Spleen (tissue), 13 donors: ENCODE data around the gene ACCSL. TPM values are rescaled to one million over a fixed set of nuclear protein-coding genes. Genes with fewer than 3 reads are reported as not detected.

Experiments used
- DNase-seq: peaks from one replicate; pipeline ENCODE4 v3.0.0-alpha.2; 2020
- H3K27ac ChIP-seq, 8 donors: fragments of 200-600 bp; sonication (generic) in 7 of 8; 1 replicate in 4 of 8; 2 replicates in 4 of 8; pipeline versions ENCODE4 v1.5.0 to v1.8.0; 2016 to 2021; ENCODE audit warnings: inconsistent platforms in 4 of 8, mild to moderate bottlenecking in 4 of 8, moderate library complexity in 1 of 8
- H3K27me3 ChIP-seq, 7 donors: fragments of 200-600 bp; sonication (generic) in 6 of 7; replicated peaks in 1 of 7; 1 replicate in 4 of 7; 2 replicates in 3 of 7; pipeline versions ENCODE4 v1.5.0 to v1.8.0; 2016 to 2021; ENCODE audit warnings: inconsistent platforms in 3 of 7, mild to moderate bottlenecking in 1 of 7
- H3K36me3 ChIP-seq, 6 donors: fragments of 200-600 bp; sonication (generic) in 5 of 6; 1 replicate in 4 of 6; 2 replicates in 2 of 6; pipeline versions ENCODE4 v1.5.0 to v1.8.0; 2016 to 2021; ENCODE audit warnings: inconsistent platforms in 2 of 6
- H3K4me1 ChIP-seq, 6 donors: fragments of 200-600 bp; sonication (generic) in 5 of 6; 1 replicate in 3 of 6; 2 replicates in 3 of 6; pipeline versions ENCODE4 v1.5.0 to v1.8.0; 2016 to 2021; ENCODE audit warnings: inconsistent platforms in 3 of 6
- H3K4me3 ChIP-seq, 8 donors: fragments of 200-600 bp; sonication (generic) in 7 of 8; 1 replicate in 4 of 8; 2 replicates in 4 of 8; pipeline versions ENCODE4 v1.5.0 to v1.8.0; 2016 to 2021; ENCODE audit warnings: inconsistent platforms in 4 of 8, mild to moderate bottlenecking in 4 of 8, moderate library complexity in 2 of 8
- H3K9me3 ChIP-seq, 8 donors: fragments of 200-600 bp; sonication (generic) in 7 of 8; 1 replicate in 4 of 8; 2 replicates in 4 of 8; pipeline versions ENCODE4 v1.5.0 to v1.8.0; 2016 to 2021; ENCODE audit warnings: inconsistent platforms in 4 of 8
- POLR2A ChIP-seq, 3 donors: fragments of 450-650 bp; IDR thresholded peaks; one replicate each; pipeline ENCODE4 v1.5.1; 2017; ENCODE audit warnings: antibody characterized with exemption in 3 of 3, mild to moderate bottlenecking in 1 of 3
- POLR2AphosphoS5 ChIP-seq, 3 donors: sonication (generic); formaldehyde crosslinking; IDR thresholded peaks; one replicate each; pipeline ENCODE4 v1.5.1; 2017; ENCODE audit warnings: antibody characterized with exemption in 3 of 3
- WGBS, 5 donors: extraction: QIAGEN DNeasy Blood & Tissue Kit in 3 of 5; methylation state at CpG; one replicate each; pipeline versions ENCODE4 v1.1.5 to v1.1.7; 2013 to 2018; 5-methylcytosine and 5-hydroxymethylcytosine counted together
- intact Hi-C: fragments of 100-400 bp; cut with DNase I; formaldehyde crosslinking; loops from one replicate; pipeline ENCODE4 v1.15.0; 2023; ENCODE audit warnings: low total_unique reads
- long read RNA-seq, 2 donors: transcript quantifications; one replicate each; lab custom pipeline, GENCODE V29; 2026
- polyA plus RNA-seq, 3 donors: library from polyadenylated mRNA; stranded (reverse); fragments of 200-250 nt; gene quantifications; one replicate each; pipeline ENCODE4 v1.2.1, GENCODE V29; 2013
- total RNA-seq, 7 donors: library from RNA; depleted of rRNA in 3 of 7; stranded (reverse); fragments of >200 nt in 3 of 7; fragmentation: NEBNext Ultra II Directional in 4 of 7; extraction: Animal tissue kit (Norgen Biotek cat#: 25700) in 4 of 7; gene quantifications; one replicate each; pipeline versions ENCODE4 v1.1.0 to v1.2.1, GENCODE V29; 2016 to 2021
- TF ChIP-seq, protein P1 (sequence below), 11 experiments: fragments of 200-600 bp in 7 of 11; fragments of 450-650 bp in 4 of 11; sonication (generic) in 4 of 11; IDR thresholded peaks in 8 of 11; conservative IDR thresholded peaks in 3 of 11; 1 replicate in 7 of 11; 2 replicates in 4 of 11; pipeline versions ENCODE4 v1.4.0 to v1.8.0; 2016 to 2021; ENCODE audit warnings: antibody characterized with exemption in 11 of 11, inconsistent platforms in 4 of 11, mild to moderate bottlenecking in 1 of 11
- donor health status: healthy with polysubstance abuse.
- donor health status: DM: no; HTN: no; CAD: no; lungs with moderate emphysema.
- donor health status: DM: no; HTN: no; CAD: no.
- donor health status: Bipolar disorder and iron deficiency.
- donor health status: healthy.
- donor health status: DM: no; HTN: no; CAD: no.
- donor health status: DM: yes; HTN: yes; CAD: no.

The ACCSL gene
- total RNA-seq (under 1 TPM in 3 of 7 donors, not detected in 4; 0.19 to 0.23 (median 0.20) TPM), polyA plus RNA-seq (not detected)
- long read RNA-seq, donor 1 = 0 reads
- long read RNA-seq, donor 2 = 0 reads

DNA sequence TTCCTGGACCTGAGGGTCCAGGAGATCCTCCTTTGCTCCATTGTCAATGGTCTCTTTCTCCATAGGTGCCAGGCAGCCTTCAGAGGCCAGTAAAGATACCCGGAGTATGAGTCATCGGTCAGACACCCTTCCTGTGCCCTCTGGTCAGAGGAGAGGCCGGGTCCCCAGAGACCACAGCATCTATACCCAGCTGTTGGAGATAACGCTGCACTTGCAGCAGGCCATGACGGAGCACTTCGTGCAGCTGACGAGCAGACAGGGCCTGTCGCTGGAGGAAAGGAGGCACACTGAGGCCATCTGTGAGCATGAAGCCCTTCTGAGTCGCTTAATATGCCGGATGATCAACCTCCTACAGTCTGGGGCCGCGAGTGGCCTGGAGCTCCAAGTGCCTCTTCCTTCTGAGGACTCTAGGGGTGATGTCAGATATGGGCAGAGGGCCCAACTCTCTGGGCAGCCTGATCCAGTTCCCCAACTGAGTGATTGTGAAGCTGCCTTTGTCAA is at the start of gene ACCSL:
TSS of gene ACCSL (plus strand) at position 51 of the 501 bp plus-strand sequence. CDS start at position 107, 56 bp downstream.
- Histone ChIP-seq H3K27ac (no peak within 1 kb of the TSS), H3K36me3 (no peaks in the 10 kb centered on the region), H3K27me3 (no peaks in the 10 kb centered on the region), H3K9me3 (no peaks in the 10 kb centered on the region), H3K4me1 (no peaks in the 10 kb centered on the region), H3K4me3 (no peak within 1 kb of the TSS)
- TF ChIP-seq, protein P1, sequence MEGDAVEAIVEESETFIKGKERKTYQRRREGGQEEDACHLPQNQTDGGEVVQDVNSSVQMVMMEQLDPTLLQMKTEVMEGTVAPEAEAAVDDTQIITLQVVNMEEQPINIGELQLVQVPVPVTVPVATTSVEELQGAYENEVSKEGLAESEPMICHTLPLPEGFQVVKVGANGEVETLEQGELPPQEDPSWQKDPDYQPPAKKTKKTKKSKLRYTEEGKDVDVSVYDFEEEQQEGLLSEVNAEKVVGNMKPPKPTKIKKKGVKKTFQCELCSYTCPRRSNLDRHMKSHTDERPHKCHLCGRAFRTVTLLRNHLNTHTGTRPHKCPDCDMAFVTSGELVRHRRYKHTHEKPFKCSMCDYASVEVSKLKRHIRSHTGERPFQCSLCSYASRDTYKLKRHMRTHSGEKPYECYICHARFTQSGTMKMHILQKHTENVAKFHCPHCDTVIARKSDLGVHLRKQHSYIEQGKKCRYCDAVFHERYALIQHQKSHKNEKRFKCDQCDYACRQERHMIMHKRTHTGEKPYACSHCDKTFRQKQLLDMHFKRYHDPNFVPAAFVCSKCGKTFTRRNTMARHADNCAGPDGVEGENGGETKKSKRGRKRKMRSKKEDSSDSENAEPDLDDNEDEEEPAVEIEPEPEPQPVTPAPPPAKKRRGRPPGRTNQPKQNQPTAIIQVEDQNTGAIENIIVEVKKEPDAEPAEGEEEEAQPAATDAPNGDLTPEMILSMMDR (IDR thresholded peaks at IDR 0.05 in 8 of 11, conservative IDR thresholded peaks at IDR 0.05 in 3 of 11) = no peak
- intact Hi-C loops = no loop called here
- DNase-seq = no peak
- WGBS, 5 donors = 85 to 89% (median 87%) methylated on average over 12 of the region's 12 CpGs

DNA sequence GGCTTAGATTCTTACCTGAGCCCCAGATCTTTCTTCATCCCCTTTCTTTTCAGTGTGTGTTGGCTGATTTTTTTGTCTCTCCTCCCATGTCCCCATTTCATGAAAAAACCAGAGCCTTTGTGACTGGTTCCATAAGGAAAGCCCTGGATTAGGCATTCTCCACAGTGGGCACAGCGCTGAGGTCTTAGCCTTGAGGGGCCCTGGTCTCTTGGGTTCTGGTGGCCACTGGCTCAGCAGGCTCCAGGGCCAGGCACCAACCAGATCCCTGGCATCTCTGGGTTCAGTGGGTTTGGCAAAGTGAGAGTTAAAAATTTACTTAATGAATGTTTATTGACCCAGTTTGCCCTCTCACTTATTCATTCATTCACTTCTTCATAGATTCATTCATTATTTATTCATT is 49.5 kb upstream of the ACCSL start:
- no peak overlapping the region for H3K27ac ChIP-seq
- WGBS, 5 donors = 86 to 100% (median 92%) methylated on average over 1 of the region's 1 CpG
- DNase-seq = peak; percentile 17
- H3K4me3 ChIP-seq = no peak overlapping the region
- peaks cover 0 to under 1% (median 0%) of the 10 kb centered on the region in 6 donors for H3K4me1 ChIP-seq
- TF ChIP-seq POLR2A (IDR thresholded peaks at IDR 0.05) (no peak), POLR2AphosphoS5 (IDR thresholded peaks at IDR 0.05) (no peak)
- TF ChIP-seq, protein P1 (IDR thresholded peaks at IDR 0.05 in 8 of 11, conservative IDR thresholded peaks at IDR 0.05 in 3 of 11) = no peak
- peaks cover 0 to 8% (median 0%) of the 10 kb centered on the region in 7 donors for H3K27me3 ChIP-seq
- H3K36me3 ChIP-seq = no peaks in the 10 kb centered on the region
- H3K9me3 ChIP-seq = no peaks in the 10 kb centered on the region
- intact Hi-C loops = no loop called here

DNA sequence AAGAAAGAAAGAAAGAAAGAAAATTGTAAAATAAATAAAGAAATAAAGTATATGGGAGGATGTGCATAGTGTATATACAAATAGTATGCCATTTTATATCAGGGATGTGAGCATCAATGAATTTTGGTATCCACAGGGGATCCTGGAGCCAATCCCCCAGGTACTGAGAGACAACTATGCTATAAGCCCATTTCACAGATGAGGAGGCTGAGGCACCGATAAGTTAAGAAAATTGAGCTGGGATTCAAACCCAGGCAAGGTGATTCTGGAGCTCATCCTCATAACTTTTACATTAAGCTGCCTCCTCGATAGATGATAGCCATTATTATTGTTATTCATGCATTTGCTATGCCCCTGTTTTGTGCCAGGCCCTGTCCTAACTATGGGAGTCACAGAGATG is 47.0 kb upstream of the ACCSL start:
- Histone ChIP-seq H3K27me3 (peaks cover 0 to 8% (median 0%) of the 10 kb centered on the region in 7 donors), H3K9me3 (no peaks in the 10 kb centered on the region), H3K36me3 (no peaks in the 10 kb centered on the region), H3K27ac (no peak overlapping the region), H3K4me3 (no peak overlapping the region), H3K4me1 (no peaks in the 10 kb centered on the region)
- WGBS, 5 donors = 45 to 97% (median 69%) methylated on average over 2 of the region's 2 CpGs
- no peak for DNase-seq
- intact Hi-C loops = no loop called here
- no peak for TF ChIP-seq POLR2AphosphoS5 (IDR thresholded peaks at IDR 0.05)
- TF ChIP-seq, protein P1 (IDR thresholded peaks at IDR 0.05 in 8 of 11, conservative IDR thresholded peaks at IDR 0.05 in 3 of 11) = no peak
- no peak for TF ChIP-seq POLR2A (IDR thresholded peaks at IDR 0.05)

DNA sequence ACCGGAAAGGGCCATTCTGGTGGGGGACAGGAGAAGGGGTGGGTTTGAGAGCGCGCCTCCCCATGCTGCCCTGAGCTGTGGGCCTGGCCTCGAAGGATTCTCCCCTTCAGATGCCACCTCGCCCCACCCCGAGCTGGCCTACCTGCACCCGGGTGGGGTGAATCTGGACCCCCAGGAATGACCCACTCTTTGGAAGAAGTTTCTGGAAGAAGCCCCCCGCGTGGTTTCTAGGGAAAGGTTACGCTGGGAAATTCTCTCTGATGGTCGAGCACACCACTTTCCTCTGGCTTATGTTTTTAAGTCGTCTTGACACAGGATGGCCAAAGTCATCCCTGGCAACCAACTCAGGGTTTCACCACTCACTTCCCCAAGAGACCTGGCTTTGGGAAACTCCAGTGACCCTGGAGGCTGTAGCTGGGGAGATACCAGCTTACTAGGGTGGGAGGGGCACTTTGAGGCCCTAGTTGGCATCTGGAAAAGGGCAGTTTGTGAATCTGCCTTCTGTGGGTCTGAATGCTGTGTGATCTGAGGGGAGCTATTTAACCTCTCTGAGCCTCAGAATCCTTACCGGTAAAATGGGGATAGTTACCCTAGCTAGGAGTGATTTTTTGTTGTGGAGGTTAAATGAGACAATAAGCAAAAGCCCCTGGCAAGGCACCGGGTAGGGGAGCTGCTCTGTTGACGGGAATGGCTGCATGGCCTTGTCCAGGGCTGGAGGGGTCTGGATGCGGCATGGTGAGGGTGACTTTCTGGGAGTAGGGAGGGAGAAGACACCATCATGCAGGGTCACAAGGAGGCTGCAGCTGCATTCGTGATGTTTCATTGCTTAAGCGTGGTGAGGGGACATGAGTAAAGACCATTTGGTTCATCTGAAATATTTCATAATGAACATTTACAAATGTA is 45.3 kb upstream of the ACCSL start:
- Histone ChIP-seq H3K9me3 (no peaks in the 10 kb centered on the region), H3K36me3 (no peaks in the 10 kb centered on the region), H3K4me1 (no peaks in the 10 kb centered on the region), H3K27me3 (peaks cover 0 to 8% (median 0%) of the 10 kb centered on the region in 7 donors), H3K27ac (no peak overlapping the region), H3K4me3 (no peak overlapping the region)
- TF ChIP-seq, protein P1 (IDR thresholded peaks at IDR 0.05 in 8 of 11, conservative IDR thresholded peaks at IDR 0.05 in 3 of 11) = no peak
- no peak for TF ChIP-seq POLR2A (IDR thresholded peaks at IDR 0.05)
- no peak for TF ChIP-seq POLR2AphosphoS5 (IDR thresholded peaks at IDR 0.05)
- WGBS, 5 donors = 82 to 90% (median 86%) methylated on average over 13 to 18 of the region's 18 CpGs
- intact Hi-C loops = no loop called here
- DNase-seq = no peak
